ENCODE measurements around the gene NKAIN2.

- TF ChIP-seq CTCF (conservative IDR thresholded peaks at IDR 0.05) (no peak), ZFX (IDR thresholded peaks at IDR 0.05) (no peak)
Measured at GRCh38 chr6:124822204-124822613, 1018.5 kb downstream of the NKAIN2 start.

Measured in C4-2B (cell line).